Naive thymus-derived CD8-positive, alpha-beta T cell (primary cell): ENCODE data around the gene CCDC88C. TPM values are rescaled to one million over a fixed set of nuclear protein-coding genes. Genes with fewer than 3 reads are reported as not detected.
A peak's percentile ranks its signal among the peaks of the same experiment; 100 is the strongest.

Experiments
- ATAC-seq, 2 donors: fragments of 150-1000 bp; cut with Tn5 transposase in 1 of 2; sonication (Bioruptor Pico), chemical (Tn5 transposase) in 1 of 2; 1 replicate in 1 of 2; 2 replicates in 1 of 2; pipeline ENCODE4 v1.10.0; 2021; ENCODE audit warnings: mild to moderate bottlenecking in 2 of 2, moderate library complexity in 2 of 2
- POLR2A ChIA-PET: fragments of 350-600 bp; sonication (Branson Sonifier 250); formaldehyde crosslinking; loops from one replicate; lab custom pipeline; 2021; ENCODE audit warnings: antibody characterized with exemption; lab: Charles Lee
- DNase-seq, 10 donors: peaks; one replicate each; pipeline versions ENCODE4 v3.0.0 to v3.0.0-alpha.2; 2020 to 2022
- H3K27ac Mint-ChIP-seq, 10 donors: one replicate each; pipeline ENCODE4 v1.8.0; 2020 to 2022; ENCODE audit warnings: mild to moderate bottlenecking in 10 of 10, mixed read lengths in 10 of 10, moderate library complexity in 4 of 10, inconsistent platforms in 1 of 10
- H3K27me3 Mint-ChIP-seq, 5 donors: one replicate each; pipeline ENCODE4 v1.8.0; 2021 to 2022; ENCODE audit warnings: mixed read lengths in 5 of 5
- H3K36me3 Mint-ChIP-seq, 3 donors: one replicate each; pipeline ENCODE4 v1.8.0; 2020 to 2022; ENCODE audit warnings: mixed read lengths in 3 of 3, mild to moderate bottlenecking in 2 of 3, inconsistent platforms in 1 of 3
- H3K4me1 Mint-ChIP-seq, 4 donors: one replicate each; pipeline ENCODE4 v1.8.0; 2021 to 2022; ENCODE audit warnings: mixed read lengths in 4 of 4
- H3K4me3 Mint-ChIP-seq, 10 donors: one replicate each; pipeline ENCODE4 v1.8.0; 2020 to 2022; ENCODE audit warnings: mild to moderate bottlenecking in 10 of 10, mixed read lengths in 10 of 10, moderate library complexity in 6 of 10, inconsistent platforms in 1 of 10
- H3K9me3 Mint-ChIP-seq, 9 donors: one replicate each; pipeline ENCODE4 v1.8.0; 2020 to 2022; ENCODE audit warnings: mixed read lengths in 9 of 9, mild to moderate bottlenecking in 3 of 9, inconsistent platforms in 1 of 9, moderate library complexity in 1 of 9
- polyA plus RNA-seq, 3 donors: library from polyadenylated mRNA; unstranded; fragments of 300-500 nt; fragmentation: Illumina TruSeq; gene quantifications; one replicate each; pipeline ENCODE4 v1.2.3, GENCODE V29; 2021
- total RNA-seq, 8 experiments: library from RNA in 2 of 8; stranded (reverse) in 2 of 8; gene quantifications; one replicate each; pipeline ENCODE4 v1.2.3 and lab custom pipeline; 2021 to 2026

Gene CCDC88C
- total and polyA plus RNA-seq, 5 experiments from 2014 or later: 23.4 to 322 (median 41.9) TPM

DNA sequence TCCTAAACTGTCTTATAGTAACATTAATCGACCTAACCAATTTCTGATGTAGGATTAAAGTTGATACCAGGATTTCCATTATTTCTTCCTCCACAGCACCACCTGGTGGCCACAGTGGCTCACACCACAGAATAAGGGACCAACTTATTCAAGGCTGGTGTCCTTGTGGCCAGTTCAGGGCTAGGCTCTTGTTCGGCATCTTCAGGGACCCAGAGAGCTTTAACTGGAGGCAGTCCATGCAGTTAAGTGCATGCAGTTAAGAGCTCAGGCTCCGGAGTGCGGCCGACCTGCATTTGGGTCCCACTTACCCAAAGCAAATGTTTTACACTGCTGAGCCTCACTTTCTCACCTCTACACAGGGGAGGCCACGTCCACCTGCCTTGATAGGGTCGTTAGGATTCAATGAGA lies 131.1 kb downstream of the CCDC88C start:
- peak overlapping the region in 1 of 10 donors; percentile 5 for H3K4me3 Mint-ChIP-seq
- POLR2A ChIA-PET: interaction anchor here (0.8 to 2.0 kb wide), 3 partner anchors 12 to 132 kb away, joined by 4 to 6 read pairs (median 4); partner anchors contain the start of gene CCDC88C
- H3K9me3 Mint-ChIP-seq: no peaks in the 10 kb centered on the region

DNA sequence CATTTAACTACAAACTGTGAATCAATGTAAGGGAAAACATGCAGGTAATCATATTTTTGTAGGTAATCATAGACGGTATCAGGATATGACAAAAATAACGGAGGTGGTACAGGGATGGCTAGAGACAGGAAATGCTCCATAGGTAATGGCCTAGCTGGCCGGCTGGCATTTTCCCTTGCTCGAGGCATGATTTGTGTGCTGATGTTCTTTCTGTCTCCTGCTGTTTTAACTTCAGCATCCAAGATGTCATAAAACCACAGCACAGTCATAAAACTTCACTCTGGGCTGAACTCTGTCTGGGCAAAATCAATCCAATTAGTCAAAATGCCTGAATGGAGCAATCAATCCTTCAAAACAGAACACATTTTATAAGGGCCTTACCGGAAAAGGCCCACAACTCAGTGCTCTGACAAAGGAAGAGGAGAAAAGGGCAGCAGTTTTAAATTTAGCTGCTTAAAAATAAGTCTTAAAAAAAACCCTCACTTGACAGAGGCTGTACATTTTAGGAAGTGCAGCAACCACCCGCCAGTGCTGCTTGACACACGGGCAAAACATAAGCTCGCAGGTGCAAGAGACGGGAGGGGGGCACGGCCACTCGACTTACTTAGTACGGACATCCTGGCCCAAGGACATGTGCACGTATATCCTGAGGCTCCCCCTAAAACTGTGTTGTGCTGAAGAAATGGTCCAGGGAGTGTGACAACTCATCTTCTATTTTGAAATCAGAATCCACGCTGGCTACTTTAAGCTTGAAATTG lies 132.7 kb downstream of the CCDC88C start:
- DNase-seq: no peak
- peak overlapping the region in 1 of 10 donors; percentile 30 for H3K4me3 Mint-ChIP-seq
- no peaks in the 10 kb centered on the region for H3K9me3 Mint-ChIP-seq
- H3K27ac Mint-ChIP-seq: peak overlapping the region in 9 of 10 donors; percentile 19 to 88 (median 68)
- POLR2A ChIA-PET: interaction anchor here (0.6 to 1.2 kb wide), 3 partner anchors 9 to 108 kb away, joined by 3 to 5 read pairs (median 5); no protein-coding TSS in a partner anchor
- no peak for ATAC-seq
- no peaks in the 10 kb centered on the region for H3K27me3 Mint-ChIP-seq
- peaks cover 16 to 99% (median 29%) of the 10 kb centered on the region in 3 donors for H3K36me3 Mint-ChIP-seq
- H3K4me1 Mint-ChIP-seq: peaks cover 14 to 28% (median 23%) of the 10 kb centered on the region in 4 donors

More for the DNA sequence above, 131.1 kb downstream of the CCDC88C start:
- peak overlapping the region in 9 of 10 donors; percentile 28 to 85 (median 71) for H3K27ac Mint-ChIP-seq
- DNase-seq: peak; percentile 54 to 86 (median 73)
- ATAC-seq: peak; percentile 77 to 78
- H3K36me3 Mint-ChIP-seq: peaks cover 16 to 99% (median 28%) of the 10 kb centered on the region in 3 donors
- H3K4me1 Mint-ChIP-seq: peaks cover 14 to 28% (median 23%) of the 10 kb centered on the region in 4 donors
- H3K27me3 Mint-ChIP-seq: no peaks in the 10 kb centered on the region

DNA sequence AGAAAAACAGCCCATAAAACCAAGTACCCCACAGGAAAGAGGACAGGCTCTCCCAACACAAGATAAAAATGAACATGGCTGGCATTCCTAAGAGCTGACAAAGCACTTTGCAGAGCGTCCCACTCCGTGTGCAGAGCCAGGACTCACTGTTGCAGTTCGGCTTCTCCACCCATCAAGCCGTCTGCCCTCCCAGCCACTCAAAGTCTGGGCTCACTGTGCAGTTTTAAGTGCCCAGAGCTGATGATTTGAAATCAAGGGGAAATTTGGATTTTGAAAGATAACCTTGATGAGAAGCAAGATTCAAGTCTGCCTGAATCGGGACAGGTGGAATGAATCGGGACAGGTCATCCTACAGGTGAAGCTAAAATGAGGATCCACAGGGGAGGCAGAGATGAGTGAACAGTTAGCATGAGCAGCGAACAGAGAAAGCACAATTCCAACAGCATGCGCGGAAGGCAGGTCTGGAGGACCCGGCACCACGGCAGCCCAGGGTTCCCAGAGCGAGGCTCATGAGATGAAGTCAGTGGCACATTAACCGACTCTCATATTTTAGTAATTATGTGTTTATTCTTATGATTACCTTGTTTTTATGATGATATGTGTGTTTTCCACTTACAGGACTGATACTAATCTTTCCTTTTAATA lies 133.4 kb downstream of the CCDC88C start:
- no peak overlapping the region for H3K4me3 Mint-ChIP-seq
- peaks cover 13 to 28% (median 23%) of the 10 kb centered on the region in 4 donors for H3K4me1 Mint-ChIP-seq
- H3K9me3 Mint-ChIP-seq: no peaks in the 10 kb centered on the region
- no peak for DNase-seq
- no peak for ATAC-seq
- peak overlapping the region in 6 of 10 donors; percentile 48 to 88 (median 67) for H3K27ac Mint-ChIP-seq
- H3K27me3 Mint-ChIP-seq: no peaks in the 10 kb centered on the region
- H3K36me3 Mint-ChIP-seq: peaks cover 16 to 99% (median 32%) of the 10 kb centered on the region in 3 donors
- POLR2A ChIA-PET: interaction anchor here (0.5 to 1.1 kb wide), 3 partner anchors 34 to 108 kb away, joined by 3 to 5 read pairs (median 4); no protein-coding TSS in a partner anchor

DNA sequence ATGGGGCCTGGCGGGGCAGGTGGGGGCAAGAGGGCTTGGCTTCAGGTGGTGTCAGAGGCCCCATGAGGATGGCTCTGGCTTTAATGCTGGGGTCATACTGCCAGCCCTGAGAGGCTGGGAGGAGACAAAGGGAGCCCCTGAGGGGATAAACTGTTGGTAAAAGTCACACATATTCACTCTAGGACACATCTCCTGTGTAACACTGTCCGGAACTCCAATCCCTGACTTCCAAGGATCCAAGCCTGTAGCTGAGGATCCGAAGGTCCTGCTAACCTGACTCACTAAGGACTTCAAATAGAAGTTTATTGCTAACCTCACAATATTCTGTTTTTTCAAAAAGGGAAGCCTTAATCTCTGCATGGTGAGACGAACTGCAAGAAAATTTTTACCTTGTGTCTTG lies 134.0 kb downstream of the CCDC88C start:
- peaks cover 12 to 28% (median 23%) of the 10 kb centered on the region in 4 donors for H3K4me1 Mint-ChIP-seq
- H3K27me3 Mint-ChIP-seq: no peaks in the 10 kb centered on the region
- ATAC-seq: no peak
- no peak overlapping the region for H3K4me3 Mint-ChIP-seq
- no peak for DNase-seq
- peak overlapping the region in 5 of 10 donors; percentile 48 to 87 (median 59) for H3K27ac Mint-ChIP-seq
- POLR2A ChIA-PET: interaction anchor here (0.5 to 1.1 kb wide), 3 partner anchors 33 to 108 kb away, joined by 3 to 5 read pairs (median 4); no protein-coding TSS in a partner anchor
- peaks cover 16 to 98% (median 35%) of the 10 kb centered on the region in 3 donors for H3K36me3 Mint-ChIP-seq
- no peaks in the 10 kb centered on the region for H3K9me3 Mint-ChIP-seq

DNA sequence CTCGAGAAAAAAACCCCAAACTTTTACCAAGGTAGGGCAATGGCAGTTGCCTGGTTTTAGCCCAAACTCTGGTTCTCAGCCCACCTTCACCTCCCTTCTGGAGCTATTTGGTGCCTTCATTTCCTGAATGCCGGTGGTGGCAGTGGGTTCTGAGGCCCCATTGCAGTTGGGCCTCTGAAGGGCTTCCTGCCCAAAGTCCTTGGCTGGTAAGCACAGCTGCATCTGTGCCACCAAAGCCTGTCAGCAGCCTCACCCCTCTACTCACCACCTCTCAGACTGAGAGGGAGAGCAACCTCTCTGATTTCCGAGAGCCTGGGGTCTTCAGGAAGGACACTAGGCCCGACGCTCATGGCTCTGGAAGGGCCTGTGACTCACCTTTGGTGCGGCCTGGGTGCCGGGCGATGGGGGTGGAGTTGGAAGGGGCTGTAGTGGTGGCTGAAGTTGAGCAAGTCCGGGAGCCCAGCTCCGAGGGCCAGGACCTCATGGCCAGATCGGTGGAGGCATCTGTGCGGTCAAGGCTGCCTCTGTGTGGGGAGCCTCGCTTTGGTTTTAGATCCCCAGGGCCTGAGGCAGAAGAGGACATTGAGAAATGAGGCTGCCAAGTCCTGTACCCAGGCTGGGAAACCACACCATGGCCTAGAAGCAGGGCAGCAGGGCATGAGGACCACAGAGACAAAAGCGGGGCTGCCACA lies 134.5 kb downstream of the CCDC88C start:
- no peak for ATAC-seq
- POLR2A ChIA-PET: interaction anchor here (0.6 to 1.1 kb wide), 3 partner anchors 10 to 107 kb away, joined by 3 to 5 read pairs (median 4); no protein-coding TSS in a partner anchor
- H3K4me1 Mint-ChIP-seq: peaks cover 12 to 28% (median 21%) of the 10 kb centered on the region in 4 donors
- no peak for DNase-seq
- peak overlapping the region in 8 of 10 donors; percentile 20 to 87 (median 55) for H3K27ac Mint-ChIP-seq
- H3K36me3 Mint-ChIP-seq: peaks cover 16 to 98% (median 36%) of the 10 kb centered on the region in 3 donors
- H3K4me3 Mint-ChIP-seq: no peak overlapping the region
- H3K27me3 Mint-ChIP-seq: no peaks in the 10 kb centered on the region
- H3K9me3 Mint-ChIP-seq: no peaks in the 10 kb centered on the region

DNA sequence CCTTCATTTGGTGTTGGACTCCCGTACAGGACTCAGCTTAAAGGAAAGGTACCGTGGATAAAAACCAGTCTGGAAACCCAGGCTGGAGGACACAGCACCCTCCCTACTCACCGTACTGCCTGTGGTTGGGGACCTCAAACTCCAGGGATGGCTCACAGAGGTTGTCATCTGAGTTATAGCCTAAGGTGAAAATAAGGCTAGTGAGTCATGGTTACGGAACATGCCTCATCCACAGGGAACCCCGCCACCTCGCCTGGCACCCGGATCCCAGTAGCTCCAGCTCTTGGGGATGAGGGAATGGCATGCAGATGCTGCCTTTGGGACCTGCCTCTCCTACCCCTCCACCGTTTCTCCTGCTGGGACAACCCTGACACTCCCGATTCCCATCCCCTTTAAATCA lies 136.3 kb downstream of the CCDC88C start:
- peak overlapping the region in 4 of 10 donors; percentile 16 to 89 (median 42) for H3K27ac Mint-ChIP-seq
- peak overlapping the region in 1 of 10 donors; percentile 50 for H3K4me3 Mint-ChIP-seq
- no peaks in the 10 kb centered on the region for H3K27me3 Mint-ChIP-seq
- no peak for ATAC-seq
- POLR2A ChIA-PET: interaction anchor here (1.0 kb wide), 1 partner anchor 103 kb away, joined by 3 read pairs; no protein-coding TSS in a partner anchor
- no peak for DNase-seq
- peaks cover 10 to 25% (median 16%) of the 10 kb centered on the region in 4 donors for H3K4me1 Mint-ChIP-seq
- peaks cover 16 to 97% (median 44%) of the 10 kb centered on the region in 3 donors for H3K36me3 Mint-ChIP-seq
- H3K9me3 Mint-ChIP-seq: no peaks in the 10 kb centered on the region

DNA sequence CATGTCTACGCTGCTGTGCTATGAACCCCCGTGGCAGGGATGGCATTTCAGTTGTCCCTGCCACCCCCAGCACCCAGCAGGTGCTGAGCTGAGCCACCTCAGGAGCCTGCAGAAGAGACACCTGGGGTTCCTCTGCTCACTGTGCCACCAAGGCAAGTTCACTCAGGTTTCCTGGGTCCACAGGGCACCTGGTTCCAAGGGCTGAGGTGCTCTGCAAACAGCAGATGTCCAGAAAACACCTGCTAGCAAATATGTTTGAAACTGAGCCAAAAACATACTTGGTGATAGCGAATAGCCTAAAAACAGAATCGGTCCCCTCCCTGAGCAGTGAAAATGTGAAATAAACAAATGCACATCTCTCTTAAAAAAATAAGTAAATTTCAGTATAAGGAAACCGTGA lies 137.5 kb downstream of the CCDC88C start:
- POLR2A ChIA-PET: interaction anchor here (1.1 kb wide), 1 partner anchor 12 kb away, joined by 3 read pairs; no protein-coding TSS in a partner anchor

DNA sequence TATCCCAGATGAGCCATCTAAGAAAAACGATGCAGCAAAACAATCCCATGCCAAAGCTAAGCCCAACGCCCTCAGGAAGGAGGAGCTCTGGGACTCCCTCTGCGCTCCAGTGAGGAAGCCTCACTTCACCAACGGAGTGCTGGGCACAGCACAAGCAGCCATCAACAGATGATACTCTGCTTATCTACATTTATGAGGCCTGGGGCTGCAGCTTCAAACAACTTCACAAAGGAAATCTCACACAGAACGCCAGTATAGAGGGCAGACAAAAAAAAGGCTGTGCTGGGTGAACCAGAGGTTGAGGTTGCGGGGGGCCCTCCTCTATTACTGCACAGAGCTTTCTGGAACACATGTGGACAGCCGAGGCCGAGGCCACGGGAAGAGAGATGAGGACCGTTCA lies 138.3 kb downstream of the CCDC88C start:
- Mint-ChIP-seq H3K27ac (peak overlapping the region in 4 of 10 donors; percentile 8 to 92 (median 33)), H3K36me3 (peaks cover 6 to 95% (median 34%) of the 10 kb centered on the region in 3 donors), H3K9me3 (no peaks in the 10 kb centered on the region), H3K4me1 (peaks cover 3 to 15% (median 9%) of the 10 kb centered on the region in 4 donors), H3K4me3 (no peak overlapping the region), H3K27me3 (no peaks in the 10 kb centered on the region)
- POLR2A ChIA-PET: interaction anchor here (0.6 to 1.1 kb wide), 3 partner anchors 13 to 616 kb away, joined by 3 to 5 read pairs (median 4); no protein-coding TSS in a partner anchor
- DNase-seq (no peak), ATAC-seq (no peak)

More for the DNA sequence above, 137.5 kb downstream of the CCDC88C start:
- Mint-ChIP-seq H3K9me3 (no peaks in the 10 kb centered on the region), H3K4me1 (peaks cover 3 to 17% (median 8%) of the 10 kb centered on the region in 4 donors), H3K4me3 (no peak overlapping the region), H3K36me3 (peaks cover 8 to 95% (median 39%) of the 10 kb centered on the region in 3 donors), H3K27me3 (no peaks in the 10 kb centered on the region), H3K27ac (peak overlapping the region in 1 of 10 donors; percentile 57)
- no peak for DNase-seq
- ATAC-seq: no peak

DNA sequence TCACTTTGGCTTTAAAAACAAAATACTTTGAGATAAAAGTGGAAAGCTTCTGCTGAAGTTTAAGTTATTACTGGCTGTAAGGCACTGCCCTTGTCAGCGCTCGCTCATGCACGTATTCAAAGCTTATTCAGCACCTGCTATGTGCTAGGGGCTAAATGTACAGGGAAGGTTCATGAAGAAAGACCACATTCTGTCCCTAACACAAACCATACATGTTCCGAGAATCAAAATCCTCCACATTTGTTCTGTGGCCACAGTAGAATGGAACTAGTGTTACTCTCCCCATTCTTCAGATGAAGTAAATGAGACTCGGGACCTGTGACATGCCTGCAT lies 139.3 kb downstream of the CCDC88C start:
- no peak for ATAC-seq
- DNase-seq: no peak
- Mint-ChIP-seq H3K4me1 (peaks cover 3 to 15% (median 7%) of the 10 kb centered on the region in 4 donors), H3K27me3 (no peaks in the 10 kb centered on the region), H3K27ac (peak overlapping the region in 3 of 10 donors; percentile 43 to 82 (median 53)), H3K36me3 (peaks cover 3 to 95% (median 33%) of the 10 kb centered on the region in 3 donors), H3K4me3 (no peak overlapping the region), H3K9me3 (no peaks in the 10 kb centered on the region)
- POLR2A ChIA-PET: interaction anchor here (0.9 kb wide), 1 partner anchor 17 kb away, joined by 3 read pairs; no protein-coding TSS in a partner anchor

DNA sequence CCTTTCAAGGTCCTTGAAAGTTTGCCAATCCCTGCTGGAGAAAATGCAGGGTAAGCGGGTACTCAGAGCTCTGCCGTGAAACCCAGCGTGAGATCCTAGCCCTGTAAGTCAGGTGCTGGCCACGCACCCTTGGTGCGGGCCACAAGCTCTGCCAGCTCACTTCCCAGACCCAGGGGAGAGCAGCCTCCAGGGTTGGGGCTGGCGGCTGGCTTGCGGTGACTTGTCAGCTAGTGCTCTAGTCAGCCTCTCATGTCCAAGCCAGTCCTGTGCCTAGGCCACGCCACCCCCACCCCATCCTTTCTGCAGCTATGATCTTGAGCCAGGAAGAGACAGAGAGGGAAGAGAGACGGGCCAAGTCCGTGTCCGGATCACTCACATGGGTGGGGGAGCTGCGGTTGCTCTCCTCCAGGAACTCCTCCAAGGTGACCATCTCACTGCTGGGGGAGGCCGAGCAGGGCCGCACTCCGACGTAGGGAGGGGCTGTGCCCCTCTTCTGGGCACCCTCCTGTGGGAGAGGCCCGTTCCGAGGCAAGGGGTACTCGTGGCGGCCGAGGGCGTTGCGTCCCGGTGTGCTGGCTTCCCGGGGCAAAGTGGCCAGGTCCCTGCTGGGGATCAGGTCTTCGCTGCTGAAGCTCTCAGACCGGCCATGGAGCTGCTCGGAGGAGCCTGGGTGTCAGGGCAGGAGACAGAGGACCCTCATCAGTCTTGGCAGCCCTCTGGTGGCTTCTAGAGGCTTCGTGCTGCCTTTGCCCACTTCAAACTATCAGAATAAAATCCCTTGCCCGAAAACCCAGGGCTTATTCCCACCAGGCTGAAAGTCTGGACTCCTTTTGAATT lies 139.9 kb downstream of the CCDC88C start:
- Mint-ChIP-seq H3K9me3 (no peaks in the 10 kb centered on the region), H3K27me3 (no peaks in the 10 kb centered on the region), H3K4me3 (no peak overlapping the region), H3K36me3 (peaks cover 3 to 93% (median 28%) of the 10 kb centered on the region in 3 donors), H3K4me1 (peaks cover under 1 to 12% (median 2%) of the 10 kb centered on the region in 4 donors), H3K27ac (peak overlapping the region in 2 of 10 donors; percentile 53 to 67)
- DNase-seq (no peak), ATAC-seq (no peak)
- POLR2A ChIA-PET: interaction anchor here (0.9 to 1.7 kb wide), 3 partner anchors 11 to 16 kb away, joined by 3 read pairs; no protein-coding TSS in a partner anchor

DNA sequence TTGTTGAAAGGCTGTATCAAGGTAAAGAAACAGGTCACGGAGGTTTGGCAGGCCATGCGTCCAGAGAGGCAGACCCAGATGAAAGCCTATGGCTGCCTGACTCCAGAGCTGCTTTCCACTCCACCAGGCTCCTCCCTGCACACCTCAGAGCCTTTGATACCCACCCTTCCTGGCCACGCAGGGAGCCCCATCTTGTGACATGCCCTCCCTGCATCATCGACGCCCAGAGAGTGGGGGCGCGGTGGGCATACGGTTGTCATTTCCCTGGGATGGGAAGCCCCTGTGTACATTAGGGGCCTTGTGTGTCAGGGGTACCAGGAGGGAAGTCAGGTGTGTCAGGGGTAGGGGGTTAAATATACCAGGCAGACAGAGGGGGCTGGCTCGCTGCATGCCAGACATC lies 142.8 kb downstream of the CCDC88C start:
- DNase-seq: no peak
- Mint-ChIP-seq H3K36me3 (peaks cover 0 to 83% (median 23%) of the 10 kb centered on the region in 3 donors), H3K27ac (peak overlapping the region in 3 of 10 donors; percentile 6 to 75 (median 50)), H3K4me3 (peak overlapping the region in 2 of 10 donors; percentile 20 to 24), H3K27me3 (peaks cover 0 to 2% (median 0%) of the 10 kb centered on the region in 5 donors), H3K9me3 (no peaks in the 10 kb centered on the region), H3K4me1 (peaks cover 0 to 12% (median 3%) of the 10 kb centered on the region in 4 donors)
- ATAC-seq: no peak
- POLR2A ChIA-PET: interaction anchor here (0.8 kb wide), 1 partner anchor 30 kb away, joined by 3 read pairs; the partner anchor contains the start of gene GPR68
